D721Med (cell line): ENCODE data around the gene EPHB3.

Experiments used
- DNase-seq: peaks from one replicate; pipeline ENCODE4 v3.0.0; 2011; ENCODE audit warnings: low spot score; ENCODE audit not compliant: insufficient read length
- FAIRE-seq: peaks from 2 replicates; lab custom pipeline; 2011; peaks lifted over from hg19 to GRCh38; lab: Jason Lieb, UNC
- CTCF ChIP-seq: IDR thresholded peaks from 2 replicates; pipeline ENCODE4 v1.5.1; 2012; ENCODE audit warnings: mild to moderate bottlenecking, control low read depth; ENCODE audit not compliant: insufficient read depth; ENCODE audit errors: missing control alignments

The EPHB3 gene

GRCh38 chr3:184577546-184577945 lies 16.0 kb downstream of the EPHB3 start:
- no peak for FAIRE-seq
- no peak for DNase-seq
- no peak for TF ChIP-seq CTCF

GRCh38 chr3:184578218-184578617 lies 16.6 kb downstream of the EPHB3 start:
- no peak for TF ChIP-seq CTCF
- FAIRE-seq, result no peak
- no peak for DNase-seq

- FAIRE-seq (no peak), DNase-seq (no peak)
- no peak for TF ChIP-seq CTCF
Observed at GRCh38 chr3:184578822-184579221, 17.2 kb downstream of the EPHB3 start.

- FAIRE-seq, result no peak
- no peak for DNase-seq
- no peak for TF ChIP-seq CTCF
Observed at GRCh38 chr3:184579513-184579912, 17.9 kb downstream of the EPHB3 start.

- DNase-seq (no peak), FAIRE-seq (no peak)
- TF ChIP-seq CTCF, result no peak
Observed at GRCh38 chr3:184580376-184580775, 18.8 kb downstream of the EPHB3 start.

- FAIRE-seq (no peak), DNase-seq (no peak)
- TF ChIP-seq CTCF, result no peak
Observed at GRCh38 chr3:184581331-184581855, 19.8 kb downstream of the EPHB3 start.

- DNase-seq (no peak), FAIRE-seq (no peak)
- TF ChIP-seq CTCF, result no peak
Observed at GRCh38 chr3:184582646-184583577, 21.3 kb downstream of the EPHB3 start.
